Stimulated activated naive CD8-positive, alpha-beta T cell treated with anti-CD3 and anti-CD28 coated beads, Interleukin-15, Interleukin-2, amounts not matched to agents 100 ng/mL and 50 ng/mL, for 24 hours (primary cell): ENCODE data around the gene GGN.
A peak's percentile ranks its signal among the peaks of the same experiment; 100 is the strongest.
"Not testable (repeated sequence)": the region's sequence is repeated elsewhere in the genome, so short reads cannot be mapped to it uniquely, and the experiment has no call there.

Experiments used
- H3K27ac Mint-ChIP-seq: one replicate; pipeline ENCODE4 v1.8.0; 2021; ENCODE audit warnings: mild to moderate bottlenecking, mixed read lengths
- H3K27me3 Mint-ChIP-seq: one replicate; pipeline ENCODE4 v1.8.0; 2021; ENCODE audit warnings: mixed read lengths
- H3K36me3 Mint-ChIP-seq: one replicate; pipeline ENCODE4 v1.8.0; 2021; ENCODE audit warnings: low read depth, mixed read lengths
- H3K4me1 Mint-ChIP-seq: one replicate; pipeline ENCODE4 v1.8.0; 2021; ENCODE audit warnings: low read depth, mixed read lengths
- H3K4me3 Mint-ChIP-seq: one replicate; pipeline ENCODE4 v1.8.0; 2021; ENCODE audit warnings: mild to moderate bottlenecking, mixed read lengths
- H3K9me3 Mint-ChIP-seq: one replicate; pipeline ENCODE4 v1.8.0; 2021; ENCODE audit warnings: mixed read lengths

GGN gene, protein sequence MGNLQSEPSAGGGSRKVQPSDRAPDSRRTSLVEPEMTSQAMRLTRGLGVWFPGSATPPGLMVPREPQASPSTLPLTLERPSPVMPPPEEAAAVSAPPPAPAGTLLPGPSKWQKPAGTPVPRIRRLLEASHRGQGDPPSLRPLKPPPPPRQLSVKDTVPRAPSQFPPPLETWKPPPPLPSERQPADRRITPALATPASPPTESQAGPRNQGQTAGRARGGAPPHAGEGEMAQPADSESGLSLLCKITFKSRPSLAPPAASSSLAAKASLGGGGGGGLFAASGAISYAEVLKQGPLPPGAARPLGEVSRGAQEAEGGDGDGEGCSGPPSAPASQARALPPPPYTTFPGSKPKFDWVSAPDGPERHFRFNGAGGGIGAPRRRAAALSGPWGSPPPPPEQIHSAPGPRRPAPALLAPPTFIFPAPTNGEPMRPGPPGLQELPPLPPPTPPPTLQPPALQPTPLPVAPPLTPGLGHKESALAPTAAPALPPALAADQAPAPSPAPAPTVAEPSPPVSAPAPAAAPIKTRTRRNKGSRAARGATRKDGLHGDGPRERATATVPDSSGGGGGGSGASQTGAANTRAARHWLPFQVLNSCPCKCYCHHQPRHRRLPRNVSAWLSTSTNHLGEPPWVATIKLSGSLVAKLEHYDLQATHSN

DNA sequence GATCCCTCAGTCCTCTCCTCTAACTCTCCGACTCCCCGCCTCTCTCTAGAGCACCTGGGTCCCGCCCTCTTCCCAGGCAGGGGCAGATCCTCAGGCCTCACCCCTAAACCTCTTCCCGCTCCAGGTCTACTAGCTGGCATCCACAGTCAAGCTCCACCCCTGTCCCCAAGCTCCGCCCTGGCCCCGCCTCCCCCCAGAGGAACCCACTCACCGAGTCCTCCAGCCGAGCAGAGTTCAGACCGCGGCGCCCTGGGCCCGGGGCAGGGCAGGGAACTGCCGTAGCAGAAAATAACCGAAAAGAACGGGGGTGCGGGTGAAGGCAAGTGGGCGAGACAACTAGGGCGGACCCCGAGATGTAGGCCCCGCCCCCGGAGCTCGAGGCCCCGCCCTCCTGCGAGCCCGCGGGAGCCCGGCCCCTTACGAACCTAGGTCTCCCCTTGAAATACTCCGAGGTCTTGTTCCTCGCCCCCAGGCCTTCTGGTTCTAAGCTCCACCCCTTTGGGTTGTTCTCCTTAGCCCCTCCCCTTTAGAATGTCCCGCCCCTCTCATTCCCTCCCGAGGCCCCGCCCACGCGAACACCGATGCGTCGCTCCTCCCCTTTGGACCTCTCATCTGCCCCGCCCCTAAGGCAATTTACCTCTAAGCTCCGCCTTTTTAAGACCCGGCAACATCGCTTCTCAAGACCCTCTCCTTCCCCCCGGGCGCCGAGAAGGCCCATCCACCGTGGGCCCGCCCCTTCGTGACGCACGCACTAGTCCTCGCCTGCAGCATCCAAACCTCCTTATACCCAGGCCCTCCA is at the start of gene GGN:
Gene GGN (minus strand): TSS at position 485 of the 799 bp plus-strand sequence. CDS start 773 bp downstream, outside the sequence.
- Mint-ChIP-seq H3K4me3 (peak within 1 kb of the TSS; percentile 79), H3K36me3 (peaks cover 24% of the 10 kb centered on the region), H3K27me3 (peaks cover 32% of the 10 kb centered on the region), H3K27ac (peak within 1 kb of the TSS; percentile 68), H3K4me1 (peaks cover 26% of the 10 kb centered on the region), H3K9me3 (no peaks in the 10 kb centered on the region)

DNA sequence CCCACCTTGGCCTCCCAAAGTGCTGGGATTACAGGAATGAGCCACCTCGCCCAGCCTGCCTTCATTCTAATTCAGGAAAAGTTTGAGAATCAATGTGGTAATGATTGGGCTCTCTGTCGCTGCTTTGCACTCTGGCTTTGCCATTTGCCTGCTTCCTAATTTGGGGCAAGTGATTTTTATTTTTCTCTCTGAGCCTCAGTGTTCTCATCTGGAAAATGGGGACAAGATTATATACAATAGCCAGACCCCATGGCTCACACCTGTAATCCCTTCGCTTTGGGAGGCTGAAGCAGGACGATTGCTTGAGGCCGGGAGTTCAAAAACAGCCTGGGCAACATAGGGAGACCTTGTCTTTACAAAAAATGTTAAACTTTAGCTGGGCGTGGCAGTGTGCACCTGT is 49.5 kb upstream of the GGN start:
- no peaks in the 10 kb centered on the region for H3K9me3 Mint-ChIP-seq
- peaks cover 18% of the 10 kb centered on the region for H3K27me3 Mint-ChIP-seq

DNA sequence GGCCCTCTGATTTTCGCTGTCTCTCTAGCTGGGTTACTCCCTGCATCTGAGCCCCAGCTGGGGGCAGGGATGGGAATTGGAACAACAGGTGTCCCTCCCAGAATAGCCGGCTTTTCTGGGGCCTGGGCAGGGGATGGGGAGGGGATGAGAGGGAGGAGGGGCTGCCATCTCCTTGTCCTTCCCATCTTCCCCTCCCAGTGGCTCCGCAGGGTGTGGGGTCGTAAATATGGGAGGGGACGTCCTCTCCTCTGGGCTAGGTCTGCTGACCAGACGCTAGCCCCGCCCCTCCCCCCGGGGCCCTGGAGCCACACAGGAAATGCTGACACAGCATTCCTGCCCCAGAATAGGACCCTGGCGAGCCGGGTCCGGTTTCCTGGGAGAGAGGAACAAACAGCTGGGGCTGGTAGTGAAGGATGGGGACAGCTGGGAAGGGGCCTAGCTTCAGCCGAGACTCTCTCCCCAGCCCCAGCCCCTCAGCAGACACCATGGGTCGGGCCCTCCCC is 46.8 kb upstream of the GGN start:
- H3K9me3 Mint-ChIP-seq: no peaks in the 10 kb centered on the region
- H3K4me1 Mint-ChIP-seq: peaks cover 15% of the 10 kb centered on the region
- no peak overlapping the region for H3K27ac Mint-ChIP-seq
- no peaks in the 10 kb centered on the region for H3K36me3 Mint-ChIP-seq
- peaks cover 21% of the 10 kb centered on the region for H3K27me3 Mint-ChIP-seq
- H3K4me3 Mint-ChIP-seq: peak overlapping the region; percentile 11

More for the DNA sequence above, 49.5 kb upstream of the GGN start:
- Mint-ChIP-seq H3K4me3 (no peak overlapping the region), H3K36me3 (no peaks in the 10 kb centered on the region), H3K27ac (no peak overlapping the region), H3K4me1 (peaks cover 12% of the 10 kb centered on the region)

DNA sequence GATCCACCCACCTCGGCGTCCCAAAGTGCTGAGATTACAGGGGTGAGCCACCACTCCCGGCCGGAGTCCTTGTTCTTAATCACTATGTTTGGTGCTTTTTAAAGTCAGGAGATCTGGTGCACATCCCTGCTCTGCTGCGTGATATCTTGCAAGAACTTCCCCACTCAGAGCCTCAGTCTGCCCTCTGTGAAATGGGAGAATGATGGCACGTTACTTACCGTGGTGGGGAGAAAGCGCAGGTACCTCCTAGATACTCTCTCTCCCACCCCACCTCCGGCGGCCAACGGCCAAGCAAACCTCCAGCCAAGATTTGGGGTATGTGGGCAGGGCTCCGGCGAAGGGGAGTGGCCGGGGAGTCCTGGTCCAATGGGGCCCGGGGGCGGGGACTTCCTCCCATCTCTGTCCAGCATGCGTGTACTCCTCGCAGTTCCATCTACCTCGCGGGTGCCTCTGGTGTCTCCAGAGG is 45.5 kb upstream of the GGN start, which contains the start of gene RYR1:
Gene RYR1 (plus strand): TSS at position 424 of the 466 bp plus-strand sequence. CDS start 139 bp downstream, outside the sequence.
- peaks cover 28% of the 10 kb centered on the region for H3K4me1 Mint-ChIP-seq
- no peaks in the 10 kb centered on the region for H3K9me3 Mint-ChIP-seq
- no peak within 1 kb of the TSS for H3K27ac Mint-ChIP-seq
- peaks cover 21% of the 10 kb centered on the region for H3K27me3 Mint-ChIP-seq
- no peaks in the 10 kb centered on the region for H3K36me3 Mint-ChIP-seq
- H3K4me3 Mint-ChIP-seq: peak within 1 kb of the TSS; percentile 26

DNA sequence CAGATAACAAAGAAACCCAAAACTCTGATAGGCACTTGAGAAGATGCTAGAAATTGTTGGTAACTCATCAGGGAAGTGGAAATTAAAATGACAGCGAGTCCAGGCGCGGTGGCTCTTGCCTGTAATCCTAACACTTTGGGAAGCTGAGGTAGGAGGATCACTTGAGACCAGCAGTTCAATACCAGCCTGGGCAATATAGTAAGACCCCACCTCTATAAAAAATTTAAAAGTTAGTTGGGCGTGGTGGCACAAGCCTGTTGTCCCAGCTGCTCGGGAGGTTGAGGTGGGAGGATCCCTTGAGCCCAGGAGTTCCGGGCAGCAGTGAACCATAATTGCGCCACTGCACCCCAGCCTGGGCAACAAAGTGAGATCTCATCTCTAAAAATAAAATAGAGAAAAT is 43.1 kb upstream of the GGN start:
- H3K4me1 Mint-ChIP-seq: peaks cover 47% of the 10 kb centered on the region
- H3K9me3 Mint-ChIP-seq: no peaks in the 10 kb centered on the region
- H3K36me3 Mint-ChIP-seq: no peaks in the 10 kb centered on the region
- H3K27ac Mint-ChIP-seq: no peak overlapping the region
- H3K27me3 Mint-ChIP-seq: peaks cover 16% of the 10 kb centered on the region
- no peak overlapping the region for H3K4me3 Mint-ChIP-seq

DNA sequence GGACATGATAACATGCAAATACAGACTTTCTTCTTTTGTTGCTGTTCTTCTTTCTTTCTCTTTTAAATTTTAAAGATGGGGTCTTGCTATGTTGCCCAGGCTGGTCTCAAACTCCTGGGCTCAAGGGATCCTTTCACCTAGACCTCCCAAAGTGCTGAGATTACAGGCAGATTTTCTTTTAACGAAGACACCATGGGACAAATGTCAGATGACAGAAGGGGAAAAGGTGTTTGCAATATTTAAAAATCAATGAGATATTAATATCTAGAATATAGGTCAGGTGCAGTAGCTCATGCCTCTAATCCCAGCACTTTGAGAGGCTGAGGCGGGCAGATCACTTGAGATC is 42.0 kb upstream of the GGN start:
- Mint-ChIP-seq H3K27me3 (peaks cover 11% of the 10 kb centered on the region), H3K9me3 (no peaks in the 10 kb centered on the region), H3K4me1 (peaks cover 51% of the 10 kb centered on the region), H3K27ac (peak overlapping the region; percentile 97), H3K36me3 (no peaks in the 10 kb centered on the region), H3K4me3 (peak overlapping the region; percentile 56)

DNA sequence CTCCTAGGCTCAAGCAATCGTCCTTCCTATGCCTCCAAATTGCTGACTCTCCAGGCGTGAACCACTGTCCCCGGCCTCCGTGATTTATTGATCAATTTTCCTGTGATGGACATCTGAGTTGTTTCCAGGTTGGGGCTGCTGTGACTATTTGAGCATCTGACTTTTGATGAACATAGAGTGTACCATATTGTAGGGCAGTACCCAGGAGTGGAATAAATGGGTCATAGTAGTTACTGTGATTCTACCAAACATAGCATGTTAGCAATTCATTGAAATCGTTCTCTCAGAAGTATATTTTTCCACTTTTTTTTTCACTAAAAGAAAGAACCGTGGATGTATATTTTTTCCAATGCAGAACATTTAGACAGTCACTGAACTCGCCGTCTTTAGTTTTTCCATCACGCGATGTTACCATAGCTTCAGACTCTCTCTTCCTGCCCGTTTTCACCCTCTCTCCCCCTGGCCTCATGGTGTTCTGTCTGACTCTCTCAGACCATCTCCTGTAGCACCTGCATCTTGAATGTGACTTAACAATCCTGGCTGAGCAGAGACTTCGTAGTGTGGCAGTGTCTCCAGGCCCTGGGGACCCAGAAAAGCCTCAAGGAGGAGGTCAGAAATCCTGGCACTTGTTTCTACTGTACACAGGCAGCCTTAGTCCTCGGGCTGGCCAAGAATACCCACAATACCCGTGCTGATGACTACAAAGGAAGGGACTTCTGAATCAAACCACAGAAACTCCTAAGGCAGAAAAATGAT is 41.4 kb upstream of the GGN start:
- H3K27me3 Mint-ChIP-seq: peaks cover 8% of the 10 kb centered on the region
- peak overlapping the region; percentile 97 for H3K27ac Mint-ChIP-seq
- H3K9me3 Mint-ChIP-seq: no peaks in the 10 kb centered on the region
- H3K36me3 Mint-ChIP-seq: no peaks in the 10 kb centered on the region
- peaks cover 48% of the 10 kb centered on the region for H3K4me1 Mint-ChIP-seq
- peak overlapping the region; percentile 56 for H3K4me3 Mint-ChIP-seq

DNA sequence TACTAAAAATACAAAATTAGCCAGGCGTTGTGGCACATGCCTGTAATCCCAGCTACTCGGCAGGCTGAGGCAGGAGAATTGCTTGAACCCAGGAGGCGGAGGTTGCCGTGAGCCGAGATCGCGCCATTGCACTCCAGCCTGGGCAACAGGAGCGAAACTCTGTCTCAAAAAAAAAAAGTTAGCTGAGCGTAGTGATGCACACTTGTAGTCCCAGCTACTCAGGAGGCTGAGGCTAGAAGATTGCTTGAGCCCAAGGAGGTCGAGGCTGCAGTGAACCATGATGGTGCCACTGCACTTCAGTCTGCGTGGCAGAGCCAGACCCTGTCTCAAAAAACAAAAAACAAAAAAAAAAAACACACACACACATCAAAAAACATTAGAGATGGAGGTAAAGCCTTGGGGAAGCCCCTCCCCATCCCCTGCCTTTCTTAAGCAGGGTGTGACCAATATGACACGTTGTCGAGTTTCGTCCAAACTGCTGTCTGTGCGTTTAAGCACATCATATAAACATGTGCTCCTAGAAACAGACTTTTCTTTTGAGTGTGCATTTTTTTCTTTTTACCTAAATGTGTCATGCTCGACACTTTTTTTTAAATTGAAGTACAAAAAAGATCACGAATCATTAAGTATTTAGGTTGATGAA is 39.3 kb upstream of the GGN start:
- peak overlapping the region; percentile 69 for H3K27ac Mint-ChIP-seq
- peaks cover 39% of the 10 kb centered on the region for H3K4me1 Mint-ChIP-seq

DNA sequence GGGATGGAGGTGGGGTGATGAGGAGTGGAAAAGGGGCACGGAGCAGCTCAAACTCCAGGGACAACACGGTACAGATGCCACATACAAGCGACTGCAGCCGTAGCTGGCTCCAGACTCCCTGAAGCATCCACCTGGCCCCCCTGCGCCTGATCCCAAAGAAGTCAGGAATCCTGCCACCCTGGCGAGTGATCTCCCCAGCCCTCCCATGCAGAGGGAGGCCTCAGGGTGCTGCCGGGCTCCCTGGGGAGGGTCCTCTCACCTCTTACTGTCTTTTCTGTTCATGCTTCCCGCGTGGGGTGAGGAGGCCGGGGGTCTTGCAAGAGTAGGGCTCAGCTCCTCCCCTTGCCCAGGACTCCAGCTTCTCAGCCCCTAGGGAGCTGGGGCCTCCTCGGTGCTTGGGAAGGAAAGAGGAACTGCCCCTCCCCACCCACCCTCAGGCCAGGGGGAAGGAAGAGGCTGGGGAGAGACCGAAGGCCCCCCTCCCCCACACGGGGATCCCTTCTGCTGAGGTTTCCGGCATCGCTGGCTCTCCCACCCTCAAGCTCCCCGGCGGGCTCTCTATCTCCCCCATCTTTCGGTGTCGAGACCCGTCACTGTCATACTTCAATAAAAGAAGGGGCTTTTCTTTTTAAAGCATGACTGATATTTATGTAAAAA is 38.1 kb upstream of the GGN start, which contains the start of gene RASGRP4:
Gene RASGRP4 (minus strand): TSS at position 410 of the 657 bp plus-strand sequence. CDS start 128 bp downstream, at position 282.
- peaks cover 39% of the 10 kb centered on the region for H3K4me1 Mint-ChIP-seq
- H3K27ac Mint-ChIP-seq: peak within 1 kb of the TSS; percentile 79
- H3K4me3 Mint-ChIP-seq: peak within 1 kb of the TSS; percentile 50
- H3K36me3 Mint-ChIP-seq: no peaks in the 10 kb centered on the region
- no peaks in the 10 kb centered on the region for H3K9me3 Mint-ChIP-seq
- no peaks in the 10 kb centered on the region for H3K27me3 Mint-ChIP-seq

More for the DNA sequence above, 39.3 kb upstream of the GGN start:
- H3K9me3 Mint-ChIP-seq, H3K27me3 Mint-ChIP-seq, H3K36me3 Mint-ChIP-seq: not testable (repeated sequence)
- peak overlapping the region; percentile 6 for H3K4me3 Mint-ChIP-seq

DNA sequence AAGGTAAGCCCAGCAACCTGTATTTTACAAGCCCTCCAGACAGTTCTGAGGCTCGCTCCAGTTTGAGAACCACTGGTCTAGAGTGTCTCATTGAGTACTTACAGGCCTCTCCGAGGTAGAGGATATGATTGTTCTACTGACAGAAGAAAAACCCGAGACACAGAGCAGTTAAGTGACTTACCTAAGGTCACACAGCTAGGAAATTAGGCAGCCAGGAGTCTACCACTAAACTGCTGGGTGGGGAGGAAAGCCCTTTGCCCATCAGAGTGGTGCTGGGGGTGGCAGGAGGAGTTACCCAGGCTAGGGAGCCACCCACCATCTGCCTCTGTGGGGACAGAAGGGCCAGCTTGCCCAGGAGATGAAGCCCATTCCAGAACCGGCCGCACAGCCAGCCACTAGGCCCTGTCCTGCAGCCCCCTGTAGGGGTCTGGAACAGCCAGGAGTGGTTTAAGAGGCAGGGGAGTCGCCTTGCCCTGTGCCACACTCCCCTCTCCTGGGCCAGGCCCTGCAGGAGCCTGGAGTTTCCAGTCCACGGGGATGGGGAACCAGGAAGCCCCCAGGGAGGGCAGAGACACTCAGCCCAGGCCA is 37.5 kb upstream of the GGN start:
- Mint-ChIP-seq H3K36me3 (no peaks in the 10 kb centered on the region), H3K27ac (peak overlapping the region; percentile 14), H3K4me1 (peaks cover 39% of the 10 kb centered on the region), H3K27me3 (no peaks in the 10 kb centered on the region), H3K4me3 (no peak overlapping the region), H3K9me3 (no peaks in the 10 kb centered on the region)

DNA sequence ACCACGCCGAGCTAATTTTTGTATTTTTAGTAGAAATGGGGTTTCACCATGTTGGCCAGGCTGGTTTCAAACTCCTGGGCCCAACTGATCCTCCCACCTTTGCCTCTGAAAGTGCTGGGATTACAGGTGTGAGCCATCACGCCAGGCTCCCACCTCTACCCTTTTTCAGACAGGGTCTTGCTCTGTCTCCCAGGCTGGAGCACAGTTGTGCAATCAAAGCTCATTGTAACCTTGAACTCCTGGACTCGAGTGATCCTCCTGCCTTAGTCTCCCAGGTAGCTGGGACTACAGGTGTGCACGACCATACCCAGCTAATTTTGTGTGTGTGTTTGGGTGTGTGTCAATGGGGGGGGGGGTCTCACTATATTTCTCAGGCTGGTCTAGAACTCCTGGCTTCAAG is 36.4 kb upstream of the GGN start:
- no peaks in the 10 kb centered on the region for H3K9me3 Mint-ChIP-seq
- H3K4me3 Mint-ChIP-seq: no peak overlapping the region
- no peaks in the 10 kb centered on the region for H3K27me3 Mint-ChIP-seq
- peaks cover 33% of the 10 kb centered on the region for H3K4me1 Mint-ChIP-seq
- no peak overlapping the region for H3K27ac Mint-ChIP-seq
- no peaks in the 10 kb centered on the region for H3K36me3 Mint-ChIP-seq

DNA sequence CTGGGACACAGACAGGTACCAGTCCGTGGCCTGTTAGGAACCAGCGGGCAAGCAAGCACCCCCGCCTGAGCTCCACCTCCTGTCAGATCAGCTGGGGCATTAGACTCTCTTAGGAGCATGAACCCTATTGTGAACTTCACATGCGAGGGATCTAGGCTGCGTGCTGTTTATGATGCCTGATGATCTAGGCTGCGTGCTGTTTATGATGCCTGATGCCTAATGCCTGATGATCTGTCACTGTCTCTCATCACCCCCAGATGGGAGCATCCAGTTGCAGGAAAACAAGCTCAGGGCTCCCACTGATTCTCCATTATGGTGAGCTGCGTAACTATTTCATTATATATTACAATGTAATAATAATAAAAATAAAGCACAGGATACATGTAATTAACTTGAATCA is 34.6 kb upstream of the GGN start:
- H3K27ac Mint-ChIP-seq: no peak overlapping the region
- H3K27me3 Mint-ChIP-seq: no peaks in the 10 kb centered on the region
- no peaks in the 10 kb centered on the region for H3K9me3 Mint-ChIP-seq

DNA sequence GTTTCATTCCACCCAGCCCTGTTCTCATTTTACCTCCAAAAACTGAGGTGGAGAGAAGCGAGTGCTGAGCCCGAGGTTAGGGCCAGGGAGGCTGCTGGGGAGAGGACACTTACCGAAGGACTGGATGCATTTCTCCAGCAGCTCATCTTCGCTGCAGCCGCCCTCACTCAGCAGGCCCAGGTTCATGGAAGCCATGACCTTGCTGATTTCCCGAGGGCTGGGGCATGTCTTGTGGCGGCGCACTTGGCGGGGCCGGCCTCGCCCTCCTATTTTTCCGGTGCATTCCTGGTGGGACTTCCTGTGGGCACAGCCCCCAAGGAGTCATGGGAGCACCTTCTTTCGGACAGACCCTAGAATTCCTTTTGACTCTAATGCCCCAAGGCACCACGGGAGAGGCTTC is 34.0 kb upstream of the GGN start:
- H3K27ac Mint-ChIP-seq: no peak overlapping the region
- no peaks in the 10 kb centered on the region for H3K9me3 Mint-ChIP-seq

More for the DNA sequence above, 34.6 kb upstream of the GGN start:
- Mint-ChIP-seq H3K4me1 (peaks cover 33% of the 10 kb centered on the region), H3K4me3 (no peak overlapping the region), H3K36me3 (no peaks in the 10 kb centered on the region)

More for the DNA sequence above, 34.0 kb upstream of the GGN start:
- H3K4me1 Mint-ChIP-seq: peaks cover 33% of the 10 kb centered on the region
- no peaks in the 10 kb centered on the region for H3K27me3 Mint-ChIP-seq
- H3K36me3 Mint-ChIP-seq: no peaks in the 10 kb centered on the region
- no peak overlapping the region for H3K4me3 Mint-ChIP-seq
